Uterus (tissue), 2 donors: ENCODE results near the gene LITAF.

Experiments used
- CTCF ChIP-seq, 4 experiments: fragments of 200-600 bp in 2 of 4; fragments of 450-650 bp in 2 of 4; sonication (generic) in 2 of 4; IDR thresholded peaks; one replicate each; pipeline ENCODE4 v1.5.1; 2016 to 2019; ENCODE audit warnings: antibody characterized with exemption in 4 of 4, mild to moderate bottlenecking in 2 of 4, moderate library complexity in 1 of 4
- POLR2A ChIP-seq, 2 donors: fragments of 450-650 bp; IDR thresholded peaks; one replicate each; pipeline ENCODE4 v1.6.1; 2016; ENCODE audit warnings: antibody characterized with exemption in 2 of 2, mild to moderate bottlenecking in 1 of 2, moderate library complexity in 1 of 2

GRCh38 chr16:11554053-11554452 is 32.7 kb downstream of the LITAF start:
- TF ChIP-seq CTCF (IDR thresholded peaks at IDR 0.05) (no peak), POLR2A (IDR thresholded peaks at IDR 0.05) (no peak)
